ENCODE measurements around the gene FOXRED2.
"Not testable (repeated sequence)": the region's sequence is repeated elsewhere in the genome, so short reads cannot be mapped to it uniquely, and the experiment has no call there.

The FOXRED2 gene

DNA sequence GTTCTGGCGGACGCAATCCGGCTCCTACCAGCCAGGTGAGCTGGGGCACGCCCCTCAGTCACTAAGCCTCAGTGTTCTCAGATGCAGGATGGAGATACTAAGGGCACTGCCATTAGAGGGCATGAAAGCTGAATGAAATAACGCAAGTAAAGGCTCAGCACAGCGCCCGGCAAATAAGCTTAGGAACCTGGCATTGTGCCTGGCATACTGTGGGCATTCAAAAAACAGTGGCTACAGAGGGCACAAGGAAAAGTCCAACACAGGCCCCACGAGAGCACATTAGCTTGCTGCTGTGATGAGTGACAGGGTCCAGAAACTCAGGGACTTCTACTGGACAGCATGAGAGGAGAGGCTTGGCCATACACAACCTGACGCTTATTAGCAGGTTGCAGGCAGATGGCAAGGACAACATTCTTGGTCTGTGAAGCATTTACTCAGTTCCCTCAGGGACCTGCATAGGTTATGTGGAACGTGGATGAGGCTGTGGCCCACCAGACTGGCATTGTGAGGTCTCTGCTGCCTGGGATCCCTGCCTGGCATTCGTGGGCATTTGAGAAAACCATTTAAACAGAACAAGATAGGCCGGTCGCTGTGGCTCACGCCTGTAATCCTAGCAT is 37.6 kb downstream of the FOXRED2 start:
- DNase-seq (ENCODE audit: low read depth): no peak

DNA sequence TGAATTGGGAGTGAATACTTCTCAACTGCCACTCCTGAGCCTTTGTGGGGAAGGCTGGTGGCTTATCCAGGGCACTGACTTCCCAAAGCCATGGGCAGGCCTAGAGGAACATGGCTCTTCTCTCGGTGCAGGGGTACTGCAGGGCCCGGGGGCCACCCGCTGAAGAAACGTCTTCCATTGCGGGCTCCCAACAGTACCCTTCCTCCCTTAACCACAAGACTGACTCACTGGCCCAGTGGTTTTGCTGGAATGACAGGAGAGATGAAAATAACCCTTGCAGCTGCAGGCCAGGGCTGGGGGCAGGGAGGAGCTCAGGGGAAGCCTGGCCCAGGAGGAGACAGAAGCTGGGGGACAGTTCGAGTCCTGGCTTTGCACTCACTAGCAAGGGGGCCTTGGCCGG is 38.9 kb downstream of the FOXRED2 start:
- DNase-seq (ENCODE audit: low read depth): peak; percentile 86

DNA sequence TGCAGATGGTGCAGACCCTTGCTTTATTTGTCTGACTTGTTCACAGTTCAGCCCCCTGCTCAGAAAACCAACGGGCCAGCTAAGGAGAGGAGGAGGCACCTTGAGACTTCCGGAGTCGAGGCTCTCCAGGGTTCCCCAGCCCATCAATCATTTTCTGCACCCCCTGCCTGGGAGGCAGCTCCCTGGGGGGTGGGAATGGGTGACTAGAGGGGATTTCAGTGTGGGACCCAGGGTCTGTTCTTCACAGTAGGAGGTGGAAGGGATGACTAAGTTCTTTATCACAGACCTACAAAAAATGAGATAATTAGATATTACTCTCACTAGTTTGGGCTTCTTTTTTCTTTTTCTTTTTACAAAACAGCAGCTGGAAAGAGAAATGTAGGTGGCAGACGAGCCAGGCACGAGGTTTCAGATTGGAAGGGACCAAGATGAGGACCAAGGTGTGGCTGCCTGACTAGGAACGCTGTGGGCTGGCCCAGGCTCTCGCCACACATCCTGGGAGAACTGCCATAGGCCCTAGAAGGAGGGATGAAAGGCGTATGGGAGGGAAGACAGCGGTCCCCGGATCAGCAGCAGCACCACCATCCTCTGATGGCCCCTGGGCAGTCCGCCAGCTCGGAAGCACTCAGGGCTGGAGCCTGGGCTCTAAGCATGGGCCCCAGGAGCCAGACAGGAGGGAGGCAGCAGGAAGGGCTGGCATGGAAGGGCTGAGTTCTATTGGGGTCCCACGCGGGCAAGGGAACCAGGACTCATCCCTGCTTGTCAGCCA is 39.6 kb downstream of the FOXRED2 start:
- peak; percentile 80 for DNase-seq (ENCODE audit: low read depth)

DNA sequence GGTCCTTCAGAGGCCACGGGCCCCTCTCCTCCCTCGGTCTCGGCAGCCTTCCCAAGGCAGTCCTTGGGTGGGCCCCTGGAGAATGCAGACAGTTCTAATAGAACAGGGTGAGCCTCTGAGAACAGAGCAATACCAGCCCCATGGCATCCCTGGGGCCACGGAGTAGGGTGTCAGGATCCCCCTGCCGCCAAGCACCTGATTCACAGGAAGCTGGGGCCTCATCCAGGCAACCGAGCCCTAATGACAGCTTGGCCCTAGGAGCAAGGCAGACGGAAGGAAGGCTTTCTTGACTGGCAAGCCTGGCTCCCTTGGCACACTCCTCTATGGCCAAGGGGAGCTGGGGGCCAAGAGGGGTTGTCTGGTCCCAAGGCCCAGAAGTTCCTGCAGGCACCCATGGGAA is 40.6 kb downstream of the FOXRED2 start:
- no peak for DNase-seq (ENCODE audit: low read depth)

DNA sequence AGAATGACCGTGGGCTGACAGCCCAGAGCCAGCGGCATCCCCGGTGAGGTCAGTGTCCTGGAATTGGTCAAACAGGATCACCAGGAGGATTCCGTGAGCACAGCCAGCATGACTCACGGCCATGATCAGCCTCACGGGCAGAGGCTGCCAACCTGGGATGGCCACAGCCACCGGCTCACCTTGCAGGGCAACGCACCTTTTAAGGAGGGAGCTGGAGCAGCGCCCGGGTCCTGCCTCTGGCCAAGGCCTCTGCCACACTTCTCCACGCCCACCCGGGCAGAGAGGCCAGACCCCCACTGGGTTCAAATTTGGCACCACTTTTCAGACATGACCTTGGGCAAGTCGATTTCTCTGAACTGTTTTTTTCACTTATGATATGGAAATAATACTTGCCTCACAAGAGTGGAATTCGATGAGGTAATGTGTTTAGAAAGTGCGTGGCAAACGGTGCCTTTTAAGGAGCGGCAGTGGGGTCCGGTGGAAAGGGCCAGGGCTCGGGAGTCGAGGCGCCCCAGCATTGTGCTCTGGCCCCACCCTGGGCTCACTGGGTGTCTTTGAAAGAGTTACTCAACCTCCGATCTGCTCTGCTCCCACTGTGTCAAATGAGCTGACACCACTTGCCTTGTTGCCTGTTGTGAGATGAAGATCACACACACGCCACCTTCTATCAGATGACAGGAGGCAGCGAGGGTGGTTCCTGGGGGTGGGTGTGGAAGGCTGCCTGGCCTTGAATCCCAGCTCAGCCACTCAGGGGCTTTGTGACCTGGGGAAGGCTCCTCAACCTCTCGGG is 41.4 kb downstream of the FOXRED2 start:
- DNase-seq (ENCODE audit: low read depth): peak; percentile 89

DNA sequence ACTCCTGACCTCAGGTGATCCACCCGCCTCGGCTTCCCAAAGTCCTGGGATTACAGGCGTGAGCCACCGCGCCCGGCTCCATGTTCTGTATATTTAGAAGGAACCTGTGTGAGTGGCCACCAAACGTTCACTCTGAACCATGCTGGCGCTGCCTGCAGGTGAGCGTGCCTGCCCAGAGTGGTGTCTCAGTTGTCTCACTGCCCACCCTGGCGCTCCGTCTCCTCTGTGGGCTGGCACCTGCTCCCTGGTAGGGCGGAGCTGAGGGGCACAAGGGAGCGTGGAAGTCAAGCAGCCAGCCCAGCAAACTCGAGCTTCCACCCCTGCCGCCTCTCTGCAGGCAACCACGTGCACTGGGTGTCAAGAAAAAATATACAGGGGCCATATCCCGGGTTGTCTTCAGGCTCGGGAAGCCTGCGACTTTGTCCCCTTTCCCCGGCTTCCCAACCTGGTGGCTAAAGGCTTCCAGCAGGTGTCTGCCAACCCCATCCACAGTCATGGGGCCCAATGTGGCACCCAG is 42.1 kb downstream of the FOXRED2 start:
- DNase-seq (ENCODE audit: low read depth): no peak

DNA sequence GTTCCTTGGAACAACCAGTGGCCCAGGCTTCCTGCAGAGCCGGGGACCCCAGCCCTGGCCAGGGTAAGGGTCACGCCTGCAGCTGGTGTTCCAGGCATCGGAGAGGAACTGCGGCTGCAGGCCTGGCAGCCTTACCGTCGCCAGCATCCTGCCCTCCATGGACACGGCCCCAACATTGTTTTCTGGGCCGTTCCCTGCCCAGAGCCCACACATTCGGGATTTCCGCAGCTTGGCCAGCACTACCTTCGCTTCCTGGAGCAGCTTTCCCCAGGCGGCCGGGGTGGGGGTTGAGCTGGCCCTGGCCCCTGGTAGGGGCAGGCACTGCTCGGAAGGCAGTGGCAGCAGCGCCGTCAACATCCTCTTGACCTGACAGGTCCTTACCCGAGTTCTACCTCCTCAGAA is 43.1 kb downstream of the FOXRED2 start:
- no peak for DNase-seq (ENCODE audit: low read depth)

DNA sequence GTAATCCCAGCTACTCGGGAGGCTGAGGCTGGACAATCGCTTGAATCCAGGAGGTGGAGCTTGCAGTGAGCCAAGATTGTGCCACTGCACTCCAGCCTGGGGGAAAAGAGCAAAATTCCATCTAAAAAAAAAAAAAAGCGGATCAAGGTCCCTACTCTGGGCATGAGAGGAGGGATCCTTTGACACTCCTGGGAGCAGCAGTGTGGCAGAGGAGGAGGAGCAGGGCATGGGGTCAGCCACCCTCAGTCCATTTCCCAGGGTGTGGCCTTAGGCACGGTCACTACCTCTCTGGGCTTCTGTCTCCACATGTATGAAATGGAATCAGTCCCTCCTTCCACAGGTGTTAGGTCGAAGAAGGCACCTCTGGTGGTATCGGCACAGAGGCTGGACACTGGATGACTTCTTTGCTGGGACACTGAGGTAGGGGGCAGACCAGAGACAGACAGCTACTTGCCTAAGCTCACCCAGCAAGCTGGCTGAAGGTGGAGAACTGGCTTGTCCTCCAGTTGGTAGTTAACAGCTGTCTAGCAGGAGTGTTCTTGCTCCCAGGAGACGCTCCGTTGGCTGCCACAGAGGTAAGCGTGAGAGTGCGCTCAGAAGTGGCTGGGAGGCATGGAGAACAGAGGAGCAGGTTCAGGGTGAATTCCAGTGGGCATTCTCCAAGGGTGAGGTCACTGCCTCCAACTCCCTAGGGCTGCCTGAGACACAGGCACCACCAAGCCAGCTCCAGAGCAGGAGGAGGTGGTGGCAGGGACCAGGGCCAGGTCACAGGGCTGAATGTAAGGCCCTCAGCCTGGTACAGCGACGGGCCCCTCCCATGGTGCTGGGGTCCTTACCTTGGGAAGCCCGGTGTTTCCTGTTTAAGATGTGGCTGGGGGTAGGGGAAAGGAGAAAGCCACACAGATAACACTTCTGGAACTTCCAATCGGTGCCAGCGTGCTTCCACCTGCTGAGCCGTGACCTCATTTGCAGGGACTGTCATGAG is 44.9 kb downstream of the FOXRED2 start:
- peak; percentile 81 for DNase-seq (ENCODE audit: low read depth)

DNA sequence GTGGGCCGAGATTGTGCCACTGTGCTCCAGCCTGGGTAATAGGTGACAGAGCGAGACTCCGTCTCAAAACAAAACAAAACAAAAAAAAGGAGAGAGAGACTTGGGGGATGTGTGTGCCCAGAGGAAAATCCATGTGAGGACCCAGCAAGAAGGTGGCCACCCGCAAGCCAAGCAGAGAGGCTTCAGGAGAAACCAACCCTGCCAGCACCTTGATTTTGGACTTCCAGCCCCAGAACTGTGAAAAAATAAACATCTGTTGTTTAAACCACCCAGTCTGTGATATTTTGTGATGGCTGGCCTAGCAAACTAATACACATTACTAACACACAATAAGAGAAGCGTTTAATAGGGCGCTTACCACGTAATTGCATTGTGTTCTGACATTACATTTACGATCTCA is 46.6 kb downstream of the FOXRED2 start:
- DNase-seq (ENCODE audit: low read depth): no peak

DNA sequence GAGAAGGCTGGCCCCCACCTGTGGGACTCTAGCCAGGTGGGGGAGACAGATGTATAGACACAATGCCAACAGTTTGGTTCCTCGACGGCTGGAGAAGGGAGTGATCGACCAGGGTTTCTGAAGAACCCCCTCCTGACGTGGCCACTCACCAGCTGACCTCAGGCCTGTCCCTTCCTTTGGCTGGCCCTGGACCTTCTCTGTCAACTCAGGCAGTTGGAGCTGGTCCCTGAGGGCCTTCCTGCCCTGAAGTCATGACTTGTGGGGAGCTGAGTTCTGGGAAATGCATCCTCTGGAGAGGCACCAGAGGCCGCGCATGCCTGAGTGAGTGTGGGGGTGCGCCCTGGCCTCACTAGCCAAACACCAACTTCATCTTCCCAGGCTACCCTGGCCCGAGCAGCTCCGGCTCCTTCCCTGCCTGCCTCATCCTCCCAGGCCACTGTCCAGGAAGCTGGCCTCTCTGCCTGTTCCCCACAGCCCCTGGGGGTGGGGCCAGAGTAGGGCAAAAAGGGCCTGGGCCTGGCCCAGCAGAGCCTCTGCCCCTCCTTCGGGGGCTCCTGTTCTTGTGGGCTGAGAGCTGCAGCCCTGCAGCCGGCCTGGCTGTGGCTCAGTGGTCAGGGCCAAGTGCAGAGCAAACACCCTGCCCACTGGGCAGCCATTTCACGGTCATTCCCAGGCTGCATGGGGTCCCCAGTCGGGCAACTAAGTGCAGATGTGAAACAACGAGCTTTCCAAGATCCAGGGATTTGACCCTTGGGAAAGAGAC is 49.0 kb downstream of the FOXRED2 start:
- no peak for DNase-seq (ENCODE audit: low read depth)

DNA sequence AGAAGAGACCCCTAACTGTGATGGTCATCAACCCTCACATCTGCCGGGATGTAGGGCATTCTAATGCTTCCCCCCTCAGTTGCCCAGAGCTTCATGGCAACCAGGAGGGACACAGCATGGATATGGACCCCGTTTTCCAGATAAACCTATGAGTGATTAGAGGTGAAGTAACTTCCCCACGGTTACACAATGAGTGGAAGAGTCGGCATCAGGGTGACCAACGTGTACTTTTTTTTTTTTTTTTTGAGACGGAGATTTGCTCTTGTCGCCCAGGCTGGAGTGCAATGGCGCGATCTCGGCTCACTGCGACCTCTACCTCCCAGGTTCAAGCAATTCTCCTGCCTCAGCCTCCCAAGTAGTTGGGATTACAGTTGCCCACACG is 50.4 kb downstream of the FOXRED2 start:
- no peak for DNase-seq (ENCODE audit: low read depth)

DNA sequence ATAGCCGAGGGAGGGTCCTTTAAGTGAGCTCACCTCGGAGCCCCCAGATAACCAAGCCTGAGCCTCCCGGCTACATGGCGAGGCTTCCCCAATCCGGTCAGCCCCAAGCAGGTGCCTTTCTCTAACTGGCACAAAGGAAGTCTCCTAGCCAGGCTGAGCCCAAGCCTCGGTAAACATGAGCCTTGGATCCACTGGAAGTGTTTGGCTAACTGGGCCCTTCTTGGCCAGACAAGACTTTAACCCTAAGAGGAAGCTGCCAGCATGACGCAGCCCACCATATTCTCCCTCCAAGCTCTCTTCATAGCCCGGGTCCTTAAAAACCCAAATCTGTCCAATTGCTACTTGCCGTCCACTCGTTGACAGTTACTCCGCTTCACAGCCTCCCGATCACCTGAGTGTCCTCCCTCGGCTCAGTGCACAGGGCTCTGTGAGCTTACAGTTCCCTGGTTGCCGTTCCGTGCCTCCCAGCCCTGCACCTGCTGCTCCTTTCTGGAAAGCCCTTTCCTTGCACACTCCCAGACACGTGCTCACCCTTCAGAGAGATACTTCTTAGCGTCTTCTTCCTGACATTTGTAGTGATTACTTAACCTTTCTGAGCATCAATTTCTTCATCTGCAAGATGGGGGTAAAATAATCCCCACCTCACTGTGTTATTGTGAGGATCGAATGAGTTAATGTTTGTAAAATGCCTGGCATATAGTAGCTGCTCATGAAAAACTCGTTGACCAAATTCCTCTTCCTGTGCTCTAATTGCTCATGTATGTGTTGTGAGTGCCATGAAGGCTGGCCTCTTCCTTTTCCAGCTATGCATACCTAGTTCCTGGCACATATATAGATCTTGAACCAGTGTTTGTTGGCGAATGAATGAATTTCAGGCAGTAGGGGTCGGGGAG is 51.0 kb downstream of the FOXRED2 start:
- DNase-seq (ENCODE audit: low read depth): no peak

DNA sequence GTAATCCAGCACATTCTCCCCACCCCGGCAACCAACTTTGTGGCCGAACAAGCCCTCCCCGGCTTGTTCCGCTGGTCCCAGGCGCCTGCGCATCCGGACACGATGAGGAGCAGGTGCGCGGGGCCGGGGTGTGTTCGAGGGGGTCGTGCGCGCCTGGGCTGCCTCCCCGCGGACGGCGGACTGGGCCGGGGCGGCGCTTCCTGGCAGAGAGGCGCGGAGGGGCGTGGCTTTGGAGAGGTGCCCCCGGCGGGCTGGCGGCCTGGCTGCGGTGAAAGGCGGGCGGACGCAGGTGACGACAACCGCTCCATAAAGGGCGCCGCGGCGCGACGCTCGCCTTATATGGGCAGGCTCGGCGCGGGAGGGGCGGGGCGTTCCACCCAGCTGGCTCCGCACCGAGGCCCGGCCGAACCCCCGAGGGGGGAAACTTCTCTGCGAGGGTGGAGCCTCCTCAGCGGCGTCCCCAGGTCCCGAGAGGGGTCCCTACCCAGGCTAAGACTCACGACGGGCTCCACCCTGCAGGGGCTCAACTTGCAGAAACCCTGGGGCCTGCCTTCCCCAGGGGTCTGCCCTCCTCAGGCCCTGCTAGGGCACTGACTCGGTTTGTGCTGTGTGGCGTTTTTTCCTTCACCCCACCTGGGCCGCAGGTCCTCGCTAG is 51.8 kb downstream of the FOXRED2 start:
- no peak for DNase-seq (ENCODE audit: low read depth)

DNA sequence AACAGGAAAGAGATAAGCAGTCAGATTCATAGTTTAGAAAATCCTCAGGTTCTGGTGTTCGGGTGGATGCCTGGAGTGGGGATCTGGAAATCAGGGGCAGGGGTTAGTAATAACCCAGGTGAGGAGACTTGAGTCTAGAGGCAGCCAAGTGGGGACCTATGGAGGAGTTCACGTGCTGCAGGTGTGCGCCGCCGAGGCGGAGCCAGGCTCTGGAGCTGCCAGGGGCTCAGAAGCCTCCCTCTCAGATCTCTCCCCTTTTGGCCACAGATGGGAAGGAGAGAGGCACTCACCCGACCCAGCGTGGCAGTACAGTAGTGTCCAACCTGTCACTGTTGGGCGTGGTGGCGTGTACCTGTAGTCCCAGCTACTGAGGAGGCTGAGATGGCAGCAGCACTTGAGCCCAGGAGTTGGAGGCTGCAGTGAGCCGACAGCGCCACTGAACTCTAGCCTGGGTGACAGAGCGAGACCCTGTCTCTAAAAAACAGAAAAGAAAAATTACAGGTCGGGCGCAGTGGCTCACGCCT is 52.9 kb downstream of the FOXRED2 start:
- no peak for DNase-seq (ENCODE audit: low read depth)

DNA sequence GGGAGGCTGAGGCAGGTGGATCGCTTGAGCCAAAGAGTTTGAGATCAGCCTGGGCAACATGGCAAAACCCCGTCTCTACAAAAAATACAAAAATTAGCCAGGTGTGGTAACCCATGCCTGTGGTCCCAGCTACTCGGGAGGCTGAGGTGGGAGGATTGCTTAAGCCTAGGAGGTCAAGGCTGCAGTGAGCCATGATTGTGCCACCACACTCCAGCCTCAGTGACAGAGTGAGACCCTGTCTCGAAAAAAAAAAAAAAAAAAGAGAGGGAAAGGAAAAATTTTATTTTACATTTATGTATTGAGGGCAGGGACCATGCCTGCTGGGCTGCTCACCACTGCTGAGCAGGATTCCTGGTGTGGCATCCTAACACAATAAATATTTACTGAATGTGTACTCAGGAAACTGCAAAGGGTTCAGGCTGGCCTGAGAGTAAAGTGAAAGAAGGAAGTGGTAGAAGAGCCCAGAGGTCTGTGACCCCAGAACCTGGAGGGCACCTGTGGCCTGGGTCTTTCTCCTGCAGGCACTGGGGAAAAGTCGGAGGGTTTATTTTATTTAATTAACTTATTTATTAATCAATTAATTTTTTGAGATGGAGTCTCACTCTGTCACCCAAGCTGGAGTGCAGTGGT is 53.7 kb downstream of the FOXRED2 start:
- not testable (repeated sequence) for DNase-seq (ENCODE audit: low read depth)

DNA sequence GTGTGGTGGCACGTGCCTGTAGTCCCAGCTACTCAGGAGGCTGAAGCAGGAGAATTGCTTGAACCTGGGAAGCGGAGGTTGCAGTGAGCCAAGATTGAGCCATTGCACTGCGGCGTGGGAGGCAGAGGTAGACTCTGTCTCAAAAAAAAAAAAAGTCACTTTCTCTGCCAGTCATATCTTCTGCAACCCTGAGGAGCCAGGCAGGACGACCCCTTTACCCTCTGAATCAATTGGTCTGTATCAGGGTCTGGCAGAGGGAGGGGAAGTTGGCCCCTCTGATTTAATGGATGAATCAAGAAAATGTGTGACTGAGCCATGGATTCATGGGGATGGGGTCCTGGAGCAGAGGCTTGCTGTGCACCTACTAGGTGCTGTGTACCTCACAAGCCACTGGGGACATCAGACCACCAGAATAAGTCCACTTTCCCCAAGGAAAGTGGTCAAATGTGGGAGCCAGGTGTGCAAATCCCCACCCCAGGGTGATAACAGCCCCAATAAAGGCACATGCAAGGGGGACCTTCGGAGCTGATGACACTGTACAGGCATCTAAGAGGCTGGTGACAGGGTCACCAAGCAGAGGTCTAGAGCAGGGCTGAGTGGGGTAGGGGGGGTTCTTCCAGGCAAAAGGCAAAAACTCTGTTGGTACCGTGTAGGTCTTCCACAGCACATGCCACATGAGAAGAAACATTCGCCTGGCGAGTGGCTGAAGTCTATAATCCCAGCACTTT is 54.4 kb downstream of the FOXRED2 start:
- no peak for DNase-seq (ENCODE audit: low read depth)

DNA sequence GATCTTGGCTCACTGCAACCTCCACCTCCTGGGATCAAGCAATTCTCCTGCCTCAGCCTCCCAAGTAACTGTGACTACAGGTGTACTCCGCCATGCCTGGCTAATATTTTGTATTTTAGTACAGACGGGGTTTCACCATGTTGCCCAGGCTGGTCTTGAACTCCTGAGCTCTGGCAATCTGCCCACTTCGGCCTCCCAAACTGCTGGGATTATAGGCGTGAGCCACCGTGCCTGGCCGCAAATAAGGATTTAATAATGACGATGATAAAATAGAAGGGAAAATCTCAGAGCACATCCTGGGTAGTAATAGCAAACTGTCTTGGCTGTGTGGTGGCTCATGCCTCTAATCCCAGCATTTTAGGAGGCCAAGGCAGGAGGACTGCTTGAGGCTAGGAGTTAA is 55.9 kb downstream of the FOXRED2 start:
- DNase-seq (ENCODE audit: low read depth): not testable (repeated sequence)
